ENCODE measurements around the gene GPR151.

The GPR151 gene

GRCh38 chr5:146482775-146483174 is 33.2 kb downstream of the GPR151 start:
- Histone ChIP-seq H3K4me3 (ENCODE audit: insufficient read depth, low read length, poor library complexity, severe bottlenecking) (no peak overlapping the region), H3K9ac (ENCODE audit: low read length) (no peak overlapping the region), H3K9me2 (replicated peaks; ENCODE audit: insufficient read depth, low read length) (no peaks in the 10 kb centered on the region), H2AFZ (ENCODE audit: low read depth, low read length, severe bottlenecking) (no peak overlapping the region), H4K20me1 (ENCODE audit: low read depth, low read length) (peaks cover 10% of the 10 kb centered on the region; the same call in 1 of the 2 replicates), H3K79me2 (ENCODE audit: insufficient read depth, low read length) (no peaks in the 10 kb centered on the region; the same call in 1 of the 2 replicates), H3K9me3 (ENCODE audit: insufficient read depth, low read length) (no peaks in the 10 kb centered on the region), H3K36me3 (ENCODE audit: low read length) (peaks cover 83% of the 10 kb centered on the region), H3K4me2 (ENCODE audit: low read depth, low read length, poor library complexity, severe bottlenecking) (no peak overlapping the region), H3K27me3 (ENCODE audit: low read length) (no peaks in the 10 kb centered on the region), H3F3A (ENCODE audit: insufficient read depth) (no peaks in the 10 kb centered on the region), H3K27ac (ENCODE audit: low read depth, low read length) (no peak overlapping the region)
- TF ChIP-seq CTCF (IDR thresholded peaks at IDR 0.05; ENCODE audit: insufficient read depth, low read length, poor library complexity, severe bottlenecking) (no peak), EZH2phosphoT487 (conservative IDR thresholded peaks at IDR 0.05; ENCODE audit: low read length) (no peak)

- Histone ChIP-seq H2AFZ (ENCODE audit: low read depth, low read length, severe bottlenecking) (no peak overlapping the region), H3K79me2 (ENCODE audit: insufficient read depth, low read length) (peaks cover 9% of the 10 kb centered on the region), H3K9me2 (replicated peaks; ENCODE audit: insufficient read depth, low read length) (no peaks in the 10 kb centered on the region), H3K4me2 (ENCODE audit: low read depth, low read length, poor library complexity, severe bottlenecking) (no peak overlapping the region), H3K9me3 (ENCODE audit: insufficient read depth, low read length) (no peaks in the 10 kb centered on the region), H3K36me3 (ENCODE audit: low read length) (peaks cover 61% of the 10 kb centered on the region), H3F3A (ENCODE audit: insufficient read depth) (no peaks in the 10 kb centered on the region), H3K9ac (ENCODE audit: low read length) (no peak overlapping the region), H3K27ac (ENCODE audit: low read depth, low read length) (no peak overlapping the region), H3K27me3 (ENCODE audit: low read length) (no peaks in the 10 kb centered on the region), H3K4me3 (ENCODE audit: insufficient read depth, low read length, poor library complexity, severe bottlenecking) (no peak overlapping the region), H4K20me1 (ENCODE audit: low read depth, low read length) (no peaks in the 10 kb centered on the region)
- TF ChIP-seq CTCF (IDR thresholded peaks at IDR 0.05; ENCODE audit: insufficient read depth, low read length, poor library complexity, severe bottlenecking) (no peak), EZH2phosphoT487 (conservative IDR thresholded peaks at IDR 0.05; ENCODE audit: low read length) (no peak)
Measured at GRCh38 chr5:146475906-146476305, 40.1 kb downstream of the GPR151 start.

GRCh38 chr5:146475190-146475780 is 40.7 kb downstream of the GPR151 start:
- Histone ChIP-seq H3K27ac (ENCODE audit: low read depth, low read length) (no peak overlapping the region), H3K9me2 (replicated peaks; ENCODE audit: insufficient read depth, low read length) (no peaks in the 10 kb centered on the region), H3K36me3 (ENCODE audit: low read length) (peaks cover 61% of the 10 kb centered on the region), H3K4me3 (ENCODE audit: insufficient read depth, low read length, poor library complexity, severe bottlenecking) (no peak overlapping the region), H4K20me1 (ENCODE audit: low read depth, low read length) (no peaks in the 10 kb centered on the region), H3K9me3 (ENCODE audit: insufficient read depth, low read length) (no peaks in the 10 kb centered on the region), H3F3A (ENCODE audit: insufficient read depth) (no peaks in the 10 kb centered on the region), H3K9ac (ENCODE audit: low read length) (no peak overlapping the region), H3K79me2 (ENCODE audit: insufficient read depth, low read length) (peaks cover 9% of the 10 kb centered on the region), H2AFZ (ENCODE audit: low read depth, low read length, severe bottlenecking) (no peak overlapping the region), H3K4me2 (ENCODE audit: low read depth, low read length, poor library complexity, severe bottlenecking) (no peak overlapping the region), H3K27me3 (ENCODE audit: low read length) (no peaks in the 10 kb centered on the region)
- no peak for TF ChIP-seq EZH2phosphoT487 (conservative IDR thresholded peaks at IDR 0.05; ENCODE audit: low read length)
- TF ChIP-seq CTCF (IDR thresholded peaks at IDR 0.05; ENCODE audit: insufficient read depth, low read length, poor library complexity, severe bottlenecking) = no peak

Data from SU-DHL-6 (cell line).